Lower lobe of right lung (tissue), 2 donors: ENCODE data around the gene CIART. TPM values are rescaled to one million over a fixed set of nuclear protein-coding genes. Genes with fewer than 3 reads are reported as not detected.
"Not testable (repeated sequence)": the region's sequence is repeated elsewhere in the genome, so short reads cannot be mapped to it uniquely, and the experiment has no call there.

Source experiments
- ATAC-seq, 2 donors: fragments of 200-7000 bp; cut with Tn5 transposase; one replicate each; pipeline ENCODE4 v1.9.1; 2020 to 2022; ENCODE audit warnings: mild to moderate bottlenecking in 2 of 2, moderate library complexity in 2 of 2
- DNase-seq: peaks from one replicate; pipeline ENCODE4 v3.0.0-alpha.2; 2020
- H3K27ac ChIP-seq: fragments of 200-600 bp; one replicate; pipeline ENCODE4 v1.8.0; 2022
- H3K27me3 ChIP-seq: fragments of 200-600 bp; one replicate; pipeline ENCODE4 v1.8.0; 2022; ENCODE audit warnings: low read depth
- H3K36me3 ChIP-seq: fragments of 200-600 bp; one replicate; pipeline ENCODE4 v1.8.0; 2022; ENCODE audit warnings: mild to moderate bottlenecking
- H3K4me1 ChIP-seq: fragments of 200-600 bp; one replicate; pipeline ENCODE4 v1.8.0; 2022
- H3K4me3 ChIP-seq: fragments of 200-600 bp; one replicate; pipeline ENCODE4 v1.8.0; 2022; ENCODE audit warnings: mild to moderate bottlenecking
- H3K9me3 ChIP-seq: fragments of 200-600 bp; one replicate; pipeline ENCODE4 v1.8.0; 2022
- CTCF ChIP-seq: fragments of 200-600 bp; IDR thresholded peaks from one replicate; pipeline ENCODE4 v1.8.0; 2022; ENCODE audit warnings: antibody characterized with exemption, mild to moderate bottlenecking
- intact Hi-C: fragments of 100-400 bp; cut with DNase I; formaldehyde crosslinking; loops from one replicate; pipeline ENCODE4 v1.11.0; 2022
- total RNA-seq: library from RNA; stranded (reverse); fragmentation: NEBNext Ultra II Directional; extraction: Animal tissue kit (Norgen Biotek cat#: 25700); gene quantifications from one replicate; pipeline ENCODE4 v1.2.1, GENCODE V29; 2021
- donor health status: DM: no; HTN: yes; CAD: no; lungs with severe emphysema.

The CIART gene
- total RNA-seq, 1 donor from 2014 or later = 6.2 TPM

- no peak overlapping the region for H3K27ac ChIP-seq
- H3K27me3 ChIP-seq = no peaks in the 10 kb centered on the region
- no peak for DNase-seq
- no peak for ATAC-seq
- peaks cover 88% of the 10 kb centered on the region for H3K36me3 ChIP-seq
- no peak for TF ChIP-seq CTCF
- intact Hi-C loops = no loop called here
- no peak overlapping the region for H3K4me3 ChIP-seq
- H3K9me3 ChIP-seq = no peaks in the 10 kb centered on the region
- no peaks in the 10 kb centered on the region for H3K4me1 ChIP-seq
Measured at GRCh38 chr1:150299716-150300115, 17.4 kb downstream of the CIART start.

GRCh38 chr1:150302338-150302737 lies 20.0 kb downstream of the CIART start:
- Histone ChIP-seq H3K27ac (no peak overlapping the region), H3K27me3 (no peaks in the 10 kb centered on the region), H3K36me3 (peaks cover 87% of the 10 kb centered on the region), H3K4me3 (no peak overlapping the region), H3K9me3 (no peaks in the 10 kb centered on the region), H3K4me1 (no peaks in the 10 kb centered on the region)
- ATAC-seq = peak in 1 of 2 donors; percentile 16
- TF ChIP-seq CTCF = no peak
- intact Hi-C loops = no loop called here
- DNase-seq = no peak

GRCh38 chr1:150302902-150303301 lies 20.5 kb downstream of the CIART start:
- ATAC-seq (no peak), DNase-seq (no peak)
- H3K9me3 ChIP-seq = no peaks in the 10 kb centered on the region
- no peak overlapping the region for H3K27ac ChIP-seq
- no peaks in the 10 kb centered on the region for H3K27me3 ChIP-seq
- no peak overlapping the region for H3K4me3 ChIP-seq
- H3K4me1 ChIP-seq = no peaks in the 10 kb centered on the region
- intact Hi-C loops = no loop called here
- no peak for TF ChIP-seq CTCF
- peaks cover 87% of the 10 kb centered on the region for H3K36me3 ChIP-seq

GRCh38 chr1:150308585-150308984 lies 26.2 kb downstream of the CIART start:
- peaks cover 37% of the 10 kb centered on the region for H3K36me3 ChIP-seq
- H3K4me1 ChIP-seq, H3K27ac ChIP-seq, intact Hi-C loops, H3K4me3 ChIP-seq, H3K27me3 ChIP-seq, ATAC-seq, H3K9me3 ChIP-seq, DNase-seq: not testable (repeated sequence)

- H3K27ac ChIP-seq = no peak overlapping the region
- TF ChIP-seq CTCF = no peak
- no peaks in the 10 kb centered on the region for H3K4me1 ChIP-seq
- DNase-seq = no peak
- intact Hi-C loops = no loop called here
- H3K36me3 ChIP-seq = peaks cover 29% of the 10 kb centered on the region
- H3K27me3 ChIP-seq = no peaks in the 10 kb centered on the region
- no peak overlapping the region for H3K4me3 ChIP-seq
- H3K9me3 ChIP-seq = no peaks in the 10 kb centered on the region
- ATAC-seq = no peak
Measured at GRCh38 chr1:150309758-150310508, 27.6 kb downstream of the CIART start.

- no peaks in the 10 kb centered on the region for H3K9me3 ChIP-seq
- intact Hi-C loops = no loop called here
- H3K4me1 ChIP-seq = no peaks in the 10 kb centered on the region
- no peak for TF ChIP-seq CTCF
- no peaks in the 10 kb centered on the region for H3K27me3 ChIP-seq
- no peak overlapping the region for H3K4me3 ChIP-seq
- H3K36me3 ChIP-seq = peaks cover 12% of the 10 kb centered on the region
- DNase-seq (no peak), ATAC-seq (no peak)
- no peak overlapping the region for H3K27ac ChIP-seq
Measured at GRCh38 chr1:150311762-150312161, 29.4 kb downstream of the CIART start.

- H3K4me3 ChIP-seq, H3K9me3 ChIP-seq, H3K27ac ChIP-seq, ATAC-seq, H3K4me1 ChIP-seq, H3K36me3 ChIP-seq, intact Hi-C loops, DNase-seq, H3K27me3 ChIP-seq: not testable (repeated sequence)
Measured at GRCh38 chr1:150314691-150315090, 32.3 kb downstream of the CIART start.
